GM18498 (cell line): ENCODE results near the gene MOCS1.

ENCODE experiments used
- ATAC-seq: cut with Tn5 transposase; IDR thresholded peaks from one replicate; pipeline ENCODE4 v1.9.1; 2021; ENCODE audit warnings: mild to moderate bottlenecking, moderate library complexity; ENCODE audit not compliant: unreplicated experiment

MOCS1 gene

GRCh38 chr6:39881851-39882530 is 52.3 kb downstream of the MOCS1 start:
- no peak for ATAC-seq

GRCh38 chr6:39880594-39880993 is 53.7 kb downstream of the MOCS1 start:
- ATAC-seq = no peak

- no peak for ATAC-seq
These were observed 54.7 kb downstream of the MOCS1 start for GRCh38 chr6:39879535-39879934.

GRCh38 chr6:39876826-39877225 is 57.4 kb downstream of the MOCS1 start:
- no peak for ATAC-seq

- no peak for ATAC-seq
These were observed 58.2 kb downstream of the MOCS1 start for GRCh38 chr6:39876111-39876510.

- no peak for ATAC-seq
These were observed 60.8 kb downstream of the MOCS1 start for GRCh38 chr6:39873439-39873838.

- ATAC-seq = no peak
These were observed 63.3 kb downstream of the MOCS1 start for GRCh38 chr6:39870950-39871349.

- no peak for ATAC-seq
These were observed 66.7 kb downstream of the MOCS1 start for GRCh38 chr6:39867592-39867991.

- ATAC-seq = no peak
These were observed 69.0 kb downstream of the MOCS1 start for GRCh38 chr6:39865011-39865888.

GRCh38 chr6:39861663-39862062 is 72.6 kb downstream of the MOCS1 start:
- no peak for ATAC-seq

GRCh38 chr6:39859025-39859424 is 75.2 kb downstream of the MOCS1 start:
- no peak for ATAC-seq

GRCh38 chr6:39855356-39855995 is 78.8 kb downstream of the MOCS1 start:
- no peak for ATAC-seq
